DMS114 treated with DMSO at 0.1 percent for 48 hours (cell line): ENCODE data around the gene C12orf75.
A peak's percentile ranks its signal among the peaks of the same experiment; 100 is the strongest.

Experiments
- DNase-seq: peaks from one replicate; lab custom pipeline; 2025; ENCODE audit not compliant: unreplicated experiment; lab: John Stamatoyannopoulos, UW

Gene C12orf75

DNA sequence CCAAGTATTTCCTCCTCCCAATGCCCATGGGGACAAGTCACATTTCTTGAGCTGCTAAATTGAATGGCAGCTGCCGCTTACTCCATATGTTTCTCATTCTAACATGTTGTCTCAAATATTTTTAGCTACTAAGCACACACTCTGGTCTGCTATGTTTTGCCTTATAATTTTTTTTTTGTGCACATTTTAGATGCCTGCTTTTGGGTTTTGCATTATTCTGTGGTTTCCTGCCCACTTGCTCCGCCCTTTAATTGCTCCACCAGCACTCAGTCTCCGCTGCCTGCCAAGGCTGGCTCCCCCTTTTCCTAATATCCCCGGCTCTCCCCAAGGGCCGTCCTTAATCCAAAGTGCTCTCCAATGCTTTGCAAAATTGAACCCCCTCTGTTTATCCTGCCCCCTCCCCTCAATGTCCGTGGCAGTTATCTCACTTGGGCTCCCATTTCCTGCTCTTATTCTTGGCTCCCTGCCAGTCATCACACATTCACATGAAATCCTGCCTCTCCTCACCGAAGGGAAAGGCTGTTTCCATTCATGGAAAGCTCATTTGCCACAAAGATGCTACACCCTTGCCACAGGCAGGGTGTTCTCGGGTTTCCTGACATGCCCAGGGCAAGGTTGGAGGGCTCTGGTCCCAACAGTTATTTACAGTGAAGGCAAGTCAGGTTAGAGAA, 79.4 kb downstream of the C12orf75 start:
- no peak for DNase-seq

DNA sequence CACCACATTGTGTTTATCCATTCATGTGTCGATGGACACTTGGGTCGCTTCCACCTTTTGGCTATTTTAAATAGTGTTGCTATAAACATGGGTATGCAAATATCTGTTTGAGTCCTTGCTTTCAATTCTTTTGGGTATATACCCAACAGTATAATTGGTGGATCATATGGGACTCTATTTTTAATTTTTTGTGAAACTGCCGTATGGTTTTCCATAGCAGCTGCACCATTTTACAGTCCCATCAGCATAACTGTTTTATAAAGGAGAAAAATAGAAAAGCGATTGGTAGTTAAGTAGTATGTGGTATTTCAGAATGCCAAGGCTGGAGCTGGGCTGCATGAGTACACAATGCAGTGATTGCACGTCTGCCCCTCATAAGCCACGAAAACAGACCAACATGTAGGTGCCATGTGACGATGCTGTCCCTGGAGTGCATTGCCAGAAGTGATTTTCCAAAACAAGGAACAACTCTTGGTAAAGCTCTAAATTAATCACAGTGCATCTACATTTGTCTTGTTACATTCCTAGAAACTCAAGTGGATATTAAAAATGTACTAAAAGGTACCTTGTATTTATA, 83.5 kb downstream of the C12orf75 start:
- DNase-seq, result no peak

DNA sequence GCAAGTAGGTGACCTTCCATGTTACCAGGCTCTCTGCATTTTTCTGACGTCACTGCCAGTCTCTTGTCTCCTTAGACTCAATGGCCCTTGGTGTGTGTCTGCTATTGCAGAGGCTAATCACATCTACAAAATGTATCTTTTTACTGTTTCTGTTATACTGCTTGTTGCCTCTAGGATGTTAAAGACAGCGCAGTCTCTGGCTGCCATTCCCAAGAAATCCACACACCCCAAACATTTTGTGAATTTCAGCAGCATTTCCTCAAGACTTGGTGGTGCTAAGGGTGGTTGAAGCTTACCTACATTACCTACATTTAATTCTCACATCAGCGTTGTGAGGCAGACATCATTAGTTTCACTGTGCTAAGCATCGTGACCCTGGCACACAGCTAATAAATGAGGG, 87.2 kb downstream of the C12orf75 start:
- no peak for DNase-seq

DNA sequence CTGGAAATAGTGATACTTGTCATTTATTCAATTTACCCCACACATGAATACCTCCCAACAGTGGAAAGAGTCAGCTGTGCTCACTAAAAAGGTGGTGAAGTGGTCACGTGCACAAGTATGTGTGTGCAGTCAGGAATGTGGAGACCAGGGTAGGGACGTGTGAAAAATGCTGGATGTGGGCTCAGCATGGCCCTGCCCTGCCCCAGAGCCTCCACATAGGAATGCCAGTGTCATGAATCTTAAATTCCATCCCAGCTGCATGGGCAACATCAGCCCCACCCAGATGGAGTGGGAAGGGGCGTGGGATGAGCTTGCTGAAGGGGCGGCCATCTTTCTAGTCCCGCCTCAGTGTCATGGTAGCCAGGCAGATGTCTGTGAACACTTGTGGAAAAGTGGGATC, 87.7 kb downstream of the C12orf75 start:
- no peak for DNase-seq

DNA sequence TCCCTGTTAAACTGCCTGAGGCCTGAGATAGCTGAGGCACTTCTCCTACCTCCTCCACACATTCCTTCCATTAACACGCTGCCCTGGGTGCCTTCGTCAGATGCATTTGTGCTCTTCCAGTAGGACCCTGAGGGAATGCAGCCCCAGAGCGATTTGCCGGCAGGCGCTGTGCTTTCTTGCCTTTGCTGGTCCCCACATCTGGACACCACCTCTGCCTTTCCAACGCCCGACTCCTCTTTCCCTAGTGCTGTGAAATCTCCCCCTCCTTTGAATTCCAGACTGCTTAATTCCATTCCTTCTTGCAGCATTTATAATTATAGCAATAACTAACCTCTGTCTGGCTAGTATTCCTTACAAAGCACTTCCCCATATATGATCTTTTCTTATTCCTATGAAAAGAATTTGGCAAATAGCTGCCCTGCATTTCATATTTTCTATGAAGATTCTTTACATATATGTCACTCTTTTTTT, 88.4 kb downstream of the C12orf75 start:
- DNase-seq, result no peak

DNA sequence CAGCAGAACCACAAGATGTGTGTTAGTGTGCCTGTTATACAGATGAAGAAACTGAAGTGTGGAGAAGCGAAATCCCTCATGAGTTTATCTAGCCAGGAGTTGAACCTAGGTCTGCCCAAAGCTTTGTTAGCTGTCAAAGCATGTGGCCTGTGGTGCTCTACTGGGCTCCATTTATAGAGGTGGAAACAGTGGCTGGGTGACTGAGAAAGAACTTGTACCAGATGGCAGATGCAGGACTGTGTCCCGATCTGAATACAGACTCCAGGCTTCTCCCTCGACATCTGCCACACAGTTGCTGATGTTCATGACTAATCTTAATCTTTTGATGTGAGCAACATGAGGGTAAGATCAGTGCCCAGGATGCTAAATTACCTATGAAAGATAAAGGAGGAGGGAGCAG, 89.1 kb downstream of the C12orf75 start:
- no peak for DNase-seq

DNA sequence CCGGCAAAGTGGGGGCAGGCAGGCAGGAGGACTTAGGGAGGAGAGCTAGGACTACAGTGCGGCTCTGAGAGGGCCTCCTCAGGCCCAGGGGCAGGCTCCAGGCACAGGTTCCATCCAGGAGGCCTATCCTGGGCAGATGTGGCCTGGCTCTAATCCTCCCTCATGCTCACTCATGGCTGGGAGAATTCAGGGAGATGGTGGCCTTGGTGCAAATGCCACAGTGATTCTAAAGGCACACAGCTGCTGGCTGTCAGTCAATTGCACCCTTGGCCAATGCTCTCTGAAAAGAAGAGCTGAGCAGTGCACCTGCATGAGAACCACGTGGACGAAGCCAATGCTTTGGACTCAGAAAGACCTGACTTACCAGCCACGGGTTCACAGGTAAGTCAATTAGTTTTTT, 89.6 kb downstream of the C12orf75 start:
- DNase-seq, result no peak

DNA sequence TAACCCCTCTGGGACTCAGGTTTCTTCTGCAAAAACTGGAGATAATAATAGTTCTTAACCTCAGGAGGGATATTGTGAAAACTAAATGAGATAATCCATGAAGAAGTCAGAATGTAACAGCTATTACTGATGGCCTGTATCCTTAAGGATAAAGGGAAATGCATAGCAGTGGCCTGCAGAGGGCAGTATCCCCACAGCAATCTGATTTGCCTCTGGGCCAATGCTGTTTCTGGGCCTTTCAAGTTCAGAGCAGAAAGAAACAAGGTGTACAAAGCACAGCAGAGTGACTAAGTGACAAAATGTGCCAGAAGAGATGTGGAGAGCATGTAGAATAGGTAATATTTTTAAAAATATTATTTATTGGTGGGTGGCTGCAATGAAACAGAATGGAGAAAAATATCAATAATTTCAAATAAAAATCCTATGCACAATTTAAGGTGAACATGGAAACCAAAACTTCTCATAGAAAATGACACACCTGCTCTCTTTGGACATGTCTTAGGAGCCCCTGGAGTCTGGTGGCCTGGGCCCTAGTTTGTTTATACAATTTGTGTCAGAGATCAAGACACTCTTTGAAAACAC, 90.3 kb downstream of the C12orf75 start:
- DNase-seq, result peak; percentile 36
